ENCODE results near the gene ARFGAP2. TPM values are rescaled to one million over a fixed set of nuclear protein-coding genes. Genes with fewer than 3 reads are reported as not detected.

The ARFGAP2 gene
- total RNA-seq, 4 donors from 2014 or later: 105 to 239 (median 157) TPM

GRCh38 chr11:47177229-47177845 lies 658 bp upstream of the ARFGAP2 start:
- TF ChIP-seq, protein P1, sequence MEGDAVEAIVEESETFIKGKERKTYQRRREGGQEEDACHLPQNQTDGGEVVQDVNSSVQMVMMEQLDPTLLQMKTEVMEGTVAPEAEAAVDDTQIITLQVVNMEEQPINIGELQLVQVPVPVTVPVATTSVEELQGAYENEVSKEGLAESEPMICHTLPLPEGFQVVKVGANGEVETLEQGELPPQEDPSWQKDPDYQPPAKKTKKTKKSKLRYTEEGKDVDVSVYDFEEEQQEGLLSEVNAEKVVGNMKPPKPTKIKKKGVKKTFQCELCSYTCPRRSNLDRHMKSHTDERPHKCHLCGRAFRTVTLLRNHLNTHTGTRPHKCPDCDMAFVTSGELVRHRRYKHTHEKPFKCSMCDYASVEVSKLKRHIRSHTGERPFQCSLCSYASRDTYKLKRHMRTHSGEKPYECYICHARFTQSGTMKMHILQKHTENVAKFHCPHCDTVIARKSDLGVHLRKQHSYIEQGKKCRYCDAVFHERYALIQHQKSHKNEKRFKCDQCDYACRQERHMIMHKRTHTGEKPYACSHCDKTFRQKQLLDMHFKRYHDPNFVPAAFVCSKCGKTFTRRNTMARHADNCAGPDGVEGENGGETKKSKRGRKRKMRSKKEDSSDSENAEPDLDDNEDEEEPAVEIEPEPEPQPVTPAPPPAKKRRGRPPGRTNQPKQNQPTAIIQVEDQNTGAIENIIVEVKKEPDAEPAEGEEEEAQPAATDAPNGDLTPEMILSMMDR (IDR thresholded peaks at IDR 0.05): peak in 1 of 3 donors; percentile 43
- no peak for TF ChIP-seq POLR2A (IDR thresholded peaks at IDR 0.05)
- H3K4me3 ChIP-seq (ENCODE audit: low read depth, poor library complexity, severe bottlenecking): peak overlapping the region; percentile 34
- peak in 1 of 2 donors; percentile 83 for DNase-seq (ENCODE audit: low spot score in 2 of 2)
- WGBS, 2 donors: 0 to 2% methylated on average over 9 to 21 of the region's 21 CpGs
- intact Hi-C loops (cut with DNase I; ENCODE audit: low total_unique reads): no loop called here

- intact Hi-C loops (cut with DNase I; ENCODE audit: low total_unique reads): no loop called here
- 20 to 22% methylated on average over 14 of the region's 14 CpGs for WGBS, 2 donors
These were observed 842 bp downstream of the ARFGAP2 start for GRCh38 chr11:47175746-47176327.

DNA sequence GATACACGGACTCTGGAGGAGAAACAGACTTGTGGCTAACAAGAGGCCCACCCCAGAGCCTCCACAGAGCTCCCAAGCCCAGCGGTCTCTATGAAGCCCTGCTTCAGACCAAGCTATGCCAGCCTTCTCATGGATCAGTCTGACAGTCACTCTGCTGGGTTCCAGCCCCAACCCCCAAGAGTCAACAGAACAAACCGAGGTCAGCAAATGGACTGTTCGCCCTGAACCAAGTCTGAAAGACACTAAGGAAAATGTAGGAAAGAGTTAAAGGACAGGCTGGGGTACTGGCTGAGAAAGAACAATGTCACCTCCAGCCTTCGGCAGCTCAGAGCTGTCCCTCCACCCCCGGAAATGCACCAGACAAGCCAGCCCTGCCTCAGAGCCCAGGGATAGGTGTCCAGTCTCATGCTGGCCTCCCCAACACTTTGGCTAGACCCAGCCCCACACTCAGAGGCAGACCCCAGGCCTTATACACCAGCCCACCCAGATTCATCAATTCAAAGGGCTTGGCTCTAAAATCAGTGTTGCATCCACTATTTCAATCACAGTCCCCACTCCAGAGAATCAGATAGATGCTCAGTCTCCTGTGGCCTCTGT lies 3.8 kb downstream of the ARFGAP2 start:
- intact Hi-C loops (cut with DNase I; ENCODE audit: low total_unique reads): no loop called here
- no peak for DNase-seq (ENCODE audit: low spot score in 2 of 2)
- WGBS, 2 donors: 69 to 76% methylated on average over 6 of the region's 6 CpGs
- TF ChIP-seq, protein P1 (IDR thresholded peaks at IDR 0.05): no peak
- H3K4me3 ChIP-seq (ENCODE audit: low read depth, poor library complexity, severe bottlenecking): no peak overlapping the region

More at GRCh38 chr11:47175746-47176327, 842 bp downstream of the ARFGAP2 start:
- TF ChIP-seq, protein P1 (IDR thresholded peaks at IDR 0.05): no peak
- DNase-seq (ENCODE audit: low spot score in 2 of 2): no peak
- H3K4me3 ChIP-seq (ENCODE audit: low read depth, poor library complexity, severe bottlenecking): peak overlapping the region; percentile 95

DNA sequence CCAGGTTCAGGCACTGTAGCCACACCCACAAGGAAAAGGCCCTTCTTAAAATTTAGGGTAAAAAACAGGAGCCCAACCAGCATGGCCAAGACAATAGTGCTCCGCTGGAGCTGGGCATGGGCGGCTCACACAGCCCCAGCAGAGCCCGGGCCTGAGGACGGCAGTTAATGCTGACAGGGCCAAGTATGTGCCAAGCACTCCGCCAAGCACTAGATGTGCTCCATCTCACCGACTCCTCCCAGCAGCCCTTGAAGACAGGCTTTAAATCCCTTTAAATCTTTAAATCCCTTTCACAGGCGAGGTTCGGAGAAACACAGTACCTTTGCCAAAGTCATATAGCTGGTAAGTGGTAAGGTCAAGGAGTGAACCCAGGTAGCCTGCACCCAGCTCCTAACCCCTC lies 4.8 kb downstream of the ARFGAP2 start:
- 49 to 53% methylated on average over 8 of the region's 8 CpGs for WGBS, 2 donors
- no peak overlapping the region for H3K4me3 ChIP-seq (ENCODE audit: low read depth, poor library complexity, severe bottlenecking)
- no peak for DNase-seq (ENCODE audit: low spot score in 2 of 2)
- intact Hi-C loops (cut with DNase I; ENCODE audit: low total_unique reads): no loop called here
- TF ChIP-seq, protein P1 (IDR thresholded peaks at IDR 0.05): no peak
- TF ChIP-seq POLR2A (IDR thresholded peaks at IDR 0.05): no peak

GRCh38 chr11:47171061-47171838 lies 5.4 kb downstream of the ARFGAP2 start:
- 84 to 91% methylated on average over 16 of the region's 16 CpGs for WGBS, 2 donors
- TF ChIP-seq POLR2A (IDR thresholded peaks at IDR 0.05): no peak
- TF ChIP-seq, protein P1 (IDR thresholded peaks at IDR 0.05): no peak
- H3K4me3 ChIP-seq (ENCODE audit: low read depth, poor library complexity, severe bottlenecking): no peak overlapping the region
- no peak for DNase-seq (ENCODE audit: low spot score in 2 of 2)
- intact Hi-C loops (cut with DNase I; ENCODE audit: low total_unique reads): no loop called here
